Activated CD8-positive, alpha-beta T cell treated with anti-CD3 and anti-CD28 coated beads for 36 hours (primary cell): ENCODE measurements around the gene PGC. TPM values are rescaled to one million over a fixed set of nuclear protein-coding genes. Genes with fewer than 3 reads are reported as not detected.

Source experiments
- ATAC-seq: fragments of 200-7000 bp; cut with Tn5 transposase; one replicate; pipeline ENCODE4 v1.10.0; 2021; ENCODE audit warnings: mild to moderate bottlenecking, moderate library complexity
- CTCF ChIA-PET: fragments of 350-600 bp; sonication (Branson Sonifier 250); formaldehyde crosslinking; loops from one replicate; lab custom pipeline; 2021; ENCODE audit warnings: antibody characterized with exemption; lab: Charles Lee
- POLR2A ChIA-PET: fragments of 350-600 bp; sonication (Branson Sonifier 250); formaldehyde crosslinking; loops from one replicate; lab custom pipeline; 2021; ENCODE audit warnings: antibody characterized with exemption; lab: Charles Lee
- DNase-seq: peaks from one replicate; pipeline ENCODE4 v3.0.0-alpha.2; 2020
- H3K27ac Mint-ChIP-seq: one replicate; pipeline ENCODE4 v1.8.0; 2021; ENCODE audit warnings: mild to moderate bottlenecking, mixed read lengths
- H3K27me3 Mint-ChIP-seq: one replicate; pipeline ENCODE4 v1.8.0; 2021; ENCODE audit warnings: mixed read lengths
- H3K36me3 Mint-ChIP-seq: one replicate; pipeline ENCODE4 v1.8.0; 2021; ENCODE audit warnings: low read depth, mixed read lengths
- H3K4me1 Mint-ChIP-seq: one replicate; pipeline ENCODE4 v1.8.0; 2021; ENCODE audit warnings: low read depth, mixed read lengths
- H3K4me3 Mint-ChIP-seq: one replicate; pipeline ENCODE4 v1.8.0; 2021; ENCODE audit warnings: mild to moderate bottlenecking, moderate library complexity, mixed read lengths
- H3K9me3 Mint-ChIP-seq: one replicate; pipeline ENCODE4 v1.8.0; 2021; ENCODE audit warnings: mixed read lengths
- intact Hi-C: fragments of 100-400 bp; cut with micrococcal nuclease; formaldehyde crosslinking; loops from one replicate; pipeline ENCODE4 v1.10.0; 2022
- total RNA-seq, 2 experiments: library from RNA; stranded (reverse); gene quantifications; one replicate each; pipeline ENCODE4 v1.2.3, GENCODE V29; 2021
- TF ChIP-seq, protein P1 (sequence below): fragments of 200-600 bp; IDR thresholded peaks from one replicate; pipeline ENCODE4 v1.8.0; 2022; ENCODE audit warnings: antibody characterized with exemption, mild to moderate bottlenecking

The PGC gene
- total RNA-seq, 2 experiments from 2014 or later = not detected

DNA sequence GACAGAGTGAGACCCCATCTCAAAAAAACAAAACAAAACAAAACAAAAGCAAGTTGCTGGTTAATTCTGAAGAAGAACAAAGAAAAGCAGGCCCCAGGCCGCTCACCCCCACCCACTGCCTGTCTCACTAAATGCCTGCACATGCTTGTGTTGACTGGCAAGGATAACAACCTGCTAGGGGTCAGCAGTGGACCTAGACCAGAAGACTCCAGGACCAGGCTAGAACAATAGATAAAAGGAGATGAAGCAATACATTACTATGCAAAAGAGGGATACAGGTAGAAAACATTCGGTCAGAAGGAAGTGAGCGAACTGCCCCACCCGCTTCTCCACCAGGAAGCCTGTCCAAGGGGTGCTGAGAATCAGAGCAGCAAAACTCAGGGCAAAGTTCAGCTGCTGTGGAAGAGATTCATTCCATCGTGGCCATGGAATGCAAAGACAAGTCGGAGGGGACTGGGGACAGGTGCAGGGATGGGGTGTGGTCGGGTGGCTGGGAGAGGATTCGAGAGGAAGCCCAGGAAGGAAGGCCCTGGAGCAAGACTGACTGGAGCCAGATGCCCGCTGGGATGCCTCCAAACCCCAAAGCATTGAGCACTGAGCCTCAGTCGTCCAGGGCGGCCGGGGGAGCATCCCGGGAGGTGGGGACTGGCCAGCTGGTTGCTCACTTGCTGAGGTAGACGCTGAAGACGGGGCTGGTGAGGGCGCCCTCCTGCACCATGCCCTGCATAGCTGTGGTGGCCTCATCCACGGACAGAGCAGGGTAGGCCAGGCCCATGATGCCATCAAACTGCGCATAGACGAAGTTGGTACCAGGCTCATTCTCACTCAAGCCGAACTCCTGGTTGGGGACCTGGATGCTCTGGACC lies 5.3 kb downstream of the PGC start:
- POLR2A ChIA-PET = no interaction called here
- Mint-ChIP-seq H3K27me3 (no peaks in the 10 kb centered on the region), H3K9me3 (no peaks in the 10 kb centered on the region), H3K4me1 (no peaks in the 10 kb centered on the region), H3K27ac (no peak overlapping the region), H3K4me3 (no peak overlapping the region), H3K36me3 (no peaks in the 10 kb centered on the region)
- DNase-seq (no peak), ATAC-seq (no peak)
- CTCF ChIA-PET = interaction anchor here (1.4 kb wide), 1 partner anchor 59 kb away, joined by 3 read pairs; no protein-coding TSS in a partner anchor
- intact Hi-C loops = no loop called here
- TF ChIP-seq, protein P1, sequence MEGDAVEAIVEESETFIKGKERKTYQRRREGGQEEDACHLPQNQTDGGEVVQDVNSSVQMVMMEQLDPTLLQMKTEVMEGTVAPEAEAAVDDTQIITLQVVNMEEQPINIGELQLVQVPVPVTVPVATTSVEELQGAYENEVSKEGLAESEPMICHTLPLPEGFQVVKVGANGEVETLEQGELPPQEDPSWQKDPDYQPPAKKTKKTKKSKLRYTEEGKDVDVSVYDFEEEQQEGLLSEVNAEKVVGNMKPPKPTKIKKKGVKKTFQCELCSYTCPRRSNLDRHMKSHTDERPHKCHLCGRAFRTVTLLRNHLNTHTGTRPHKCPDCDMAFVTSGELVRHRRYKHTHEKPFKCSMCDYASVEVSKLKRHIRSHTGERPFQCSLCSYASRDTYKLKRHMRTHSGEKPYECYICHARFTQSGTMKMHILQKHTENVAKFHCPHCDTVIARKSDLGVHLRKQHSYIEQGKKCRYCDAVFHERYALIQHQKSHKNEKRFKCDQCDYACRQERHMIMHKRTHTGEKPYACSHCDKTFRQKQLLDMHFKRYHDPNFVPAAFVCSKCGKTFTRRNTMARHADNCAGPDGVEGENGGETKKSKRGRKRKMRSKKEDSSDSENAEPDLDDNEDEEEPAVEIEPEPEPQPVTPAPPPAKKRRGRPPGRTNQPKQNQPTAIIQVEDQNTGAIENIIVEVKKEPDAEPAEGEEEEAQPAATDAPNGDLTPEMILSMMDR = no peak

DNA sequence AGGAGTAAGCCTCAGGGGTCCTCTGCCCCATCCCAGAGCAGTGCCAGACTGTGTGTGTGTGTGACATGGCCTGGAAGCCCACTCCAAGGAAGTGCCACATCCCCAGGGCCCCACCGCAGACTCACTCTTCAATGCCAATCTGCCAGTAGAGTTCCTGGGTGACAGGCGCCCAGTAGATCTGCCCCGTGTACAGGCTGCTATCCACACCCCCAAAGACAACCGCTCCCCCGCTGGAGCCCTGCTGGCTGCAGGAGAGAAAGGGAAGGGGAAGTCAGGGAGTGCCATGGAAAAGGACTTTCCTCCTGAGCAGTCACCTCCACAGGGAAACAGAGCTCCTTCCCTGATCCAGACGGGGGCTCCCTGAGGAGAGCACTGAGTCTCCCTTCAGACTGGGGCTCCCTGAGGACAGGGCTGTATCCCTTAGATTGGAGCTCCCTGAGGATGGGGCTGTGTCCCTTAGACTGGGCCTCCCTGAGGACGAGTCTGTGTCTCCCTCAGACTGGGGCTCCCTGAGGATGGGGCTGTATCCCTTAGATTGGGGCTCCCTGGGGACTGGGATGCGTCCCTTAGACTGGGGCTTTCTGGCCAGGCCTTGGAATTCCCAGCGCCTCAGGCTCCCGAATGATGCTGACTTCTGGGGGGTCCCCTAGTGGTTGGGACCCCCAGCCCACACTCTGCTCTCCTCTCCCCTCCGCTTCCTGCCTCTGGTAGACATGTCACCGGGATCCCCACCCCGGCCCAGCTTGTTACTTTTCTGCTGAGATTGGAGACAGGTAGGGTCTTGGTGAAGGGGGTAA lies 6.6 kb downstream of the PGC start:
- H3K27me3 Mint-ChIP-seq = no peaks in the 10 kb centered on the region
- ATAC-seq = no peak
- no peaks in the 10 kb centered on the region for H3K4me1 Mint-ChIP-seq
- no peaks in the 10 kb centered on the region for H3K9me3 Mint-ChIP-seq
- TF ChIP-seq, protein P1 = no peak
- intact Hi-C loops = no loop called here
- no peak overlapping the region for H3K27ac Mint-ChIP-seq
- H3K36me3 Mint-ChIP-seq = no peaks in the 10 kb centered on the region
- ChIA-PET CTCF (no interaction called here), POLR2A (no interaction called here)
- no peak overlapping the region for H3K4me3 Mint-ChIP-seq
- DNase-seq = no peak

DNA sequence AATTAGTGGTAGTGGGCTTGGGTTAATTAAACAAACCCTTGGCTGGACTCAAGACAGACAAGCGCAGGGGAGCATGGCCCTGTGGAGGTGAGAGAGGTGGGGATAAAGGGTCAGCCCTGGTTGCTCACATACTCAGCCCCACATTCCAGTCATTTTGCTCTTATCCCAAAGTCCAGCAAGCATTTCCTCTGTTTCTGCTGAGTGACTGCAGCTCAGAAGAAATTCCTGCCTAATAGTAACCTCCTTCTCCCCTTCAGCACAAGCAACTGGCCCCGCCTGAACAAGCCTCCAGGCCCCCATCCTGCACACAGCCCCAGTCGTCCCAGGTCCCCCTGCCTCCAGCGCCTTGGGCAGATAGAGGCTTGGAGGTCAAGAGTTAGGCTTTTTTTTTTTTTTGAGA lies 8.2 kb downstream of the PGC start:
- DNase-seq (no peak), ATAC-seq (no peak)
- POLR2A ChIA-PET = no interaction called here
- CTCF ChIA-PET = no interaction called here
- Mint-ChIP-seq H3K27ac (no peak overlapping the region), H3K9me3 (no peaks in the 10 kb centered on the region), H3K4me3 (no peak overlapping the region), H3K36me3 (no peaks in the 10 kb centered on the region), H3K4me1 (no peaks in the 10 kb centered on the region), H3K27me3 (no peaks in the 10 kb centered on the region)
- intact Hi-C loops = no loop called here
- TF ChIP-seq, protein P1 = no peak

DNA sequence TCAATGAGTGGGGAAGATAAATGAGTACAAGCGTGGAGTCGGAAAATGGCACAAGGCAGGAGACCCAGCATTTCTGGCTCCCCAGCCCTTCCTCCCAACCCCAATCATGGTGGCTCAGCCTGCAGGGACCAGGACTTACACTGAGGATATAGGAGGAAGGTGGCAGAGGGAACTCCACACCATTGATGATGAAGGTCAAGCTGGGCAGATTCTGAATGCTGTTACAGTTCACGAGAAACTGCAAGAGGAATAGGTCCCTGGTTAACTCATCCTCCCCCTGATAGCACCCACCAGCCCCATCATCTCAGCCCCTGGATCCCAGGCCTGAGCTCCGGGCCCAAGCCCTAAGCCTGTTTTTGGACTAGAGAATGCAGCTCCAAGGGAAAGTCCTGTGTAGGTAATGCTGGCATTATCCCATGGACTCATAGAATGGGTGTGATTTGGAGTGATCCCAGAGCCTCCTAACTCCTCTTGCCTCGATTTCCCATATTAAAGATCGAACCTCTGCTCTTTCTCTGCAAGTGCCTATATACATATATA lies 9.5 kb downstream of the PGC start:
- no peak overlapping the region for H3K27ac Mint-ChIP-seq
- no peak for ATAC-seq
- TF ChIP-seq, protein P1 = no peak
- H3K27me3 Mint-ChIP-seq = no peaks in the 10 kb centered on the region
- no peak for DNase-seq
- H3K4me3 Mint-ChIP-seq = no peak overlapping the region
- intact Hi-C loops = no loop called here
- no peaks in the 10 kb centered on the region for H3K36me3 Mint-ChIP-seq
- ChIA-PET POLR2A (no interaction called here), CTCF (interaction anchor here (1.5 to 2.1 kb wide), 2 partner anchors 13 to 31 kb away, joined by 5 read pairs; no protein-coding TSS in a partner anchor)
- H3K9me3 Mint-ChIP-seq = no peaks in the 10 kb centered on the region
- peaks cover 12% of the 10 kb centered on the region for H3K4me1 Mint-ChIP-seq
